GM11168 (cell line): ENCODE results near the gene ISG20.

Experiments
- in situ Hi-C: fragments of 300-500 bp; cut with MboI; formaldehyde crosslinking; loops from one replicate; pipeline ENCODE4 v1.12.0; 2022; ENCODE audit warnings: low sequenced_read_pairs; ENCODE audit not compliant: unreplicated experiment

The ISG20 gene

DNA sequence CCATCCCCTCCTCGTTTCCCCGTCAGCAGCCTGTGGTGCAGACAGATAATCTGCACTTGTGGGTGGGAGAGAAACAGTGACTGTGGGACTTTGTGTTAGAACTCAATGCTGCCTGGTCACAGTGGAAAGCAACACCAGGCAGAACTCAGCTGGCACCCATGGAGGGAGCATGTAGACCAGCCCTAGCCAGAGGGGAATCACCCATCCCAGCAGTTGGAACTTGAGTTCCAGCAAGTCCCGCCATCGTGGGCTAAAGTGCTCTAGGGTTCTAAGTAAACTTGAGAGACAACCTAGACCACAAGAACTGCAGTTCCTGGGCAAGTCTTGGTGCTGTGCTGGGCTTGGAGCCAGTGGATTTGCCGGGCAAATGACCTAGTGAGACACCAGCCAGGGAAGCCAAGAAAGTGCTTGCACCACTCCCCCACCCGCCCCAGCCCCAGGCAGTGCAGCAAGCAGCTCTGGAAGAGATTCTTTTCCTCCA is 24.4 kb downstream of the ISG20 start:
- in situ Hi-C loops, result no loop called here

DNA sequence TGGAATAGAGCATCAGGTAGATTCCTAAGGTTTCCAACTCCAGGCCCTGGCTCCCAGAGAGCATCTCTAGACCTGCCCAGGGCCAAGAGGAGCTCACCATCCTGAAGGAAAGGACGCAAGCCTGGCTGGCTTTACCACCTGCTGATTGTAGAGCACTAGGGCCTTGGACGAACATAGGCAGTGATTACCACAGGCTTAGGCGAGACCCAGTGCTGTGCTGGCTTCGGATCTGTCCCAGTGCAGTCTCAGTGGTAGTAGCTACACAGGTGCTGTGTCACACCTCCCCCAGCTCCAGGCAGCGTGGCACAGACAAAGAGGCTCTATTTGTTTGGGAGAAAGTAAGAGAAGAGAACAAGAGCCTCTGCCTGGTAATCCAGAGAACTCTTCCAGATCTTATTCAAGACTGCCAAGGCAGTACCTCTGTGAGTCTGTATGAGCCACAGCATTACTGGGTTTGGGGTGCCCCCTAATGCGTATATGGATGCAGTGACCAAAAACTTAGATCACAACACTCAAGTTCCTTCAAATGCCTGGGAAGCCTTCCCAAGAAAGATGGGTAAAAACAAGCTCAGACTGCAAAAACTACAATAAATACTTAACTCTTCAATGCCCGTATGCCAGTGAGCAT is 25.4 kb downstream of the ISG20 start:
- in situ Hi-C loops, result no loop called here

DNA sequence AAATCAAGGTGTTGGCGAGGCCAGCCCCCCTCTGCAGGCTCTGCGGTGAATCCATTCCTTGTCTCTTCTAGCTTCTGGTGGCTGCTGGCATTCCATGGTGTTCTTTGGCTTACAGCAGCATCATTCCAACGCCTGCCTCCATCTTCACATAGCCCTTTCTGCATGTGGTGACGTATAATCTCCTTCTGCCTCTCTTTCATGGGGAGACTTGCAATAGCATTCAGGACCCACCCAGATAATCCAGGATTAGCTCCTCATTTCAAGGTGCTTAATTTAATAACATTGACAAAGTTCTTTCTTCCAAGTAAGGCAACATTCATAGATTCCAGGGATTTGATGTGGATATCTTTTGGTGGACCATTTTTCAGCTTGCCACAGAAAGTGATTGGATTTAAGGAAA is 35.8 kb downstream of the ISG20 start:
- in situ Hi-C loops, result no loop called here

DNA sequence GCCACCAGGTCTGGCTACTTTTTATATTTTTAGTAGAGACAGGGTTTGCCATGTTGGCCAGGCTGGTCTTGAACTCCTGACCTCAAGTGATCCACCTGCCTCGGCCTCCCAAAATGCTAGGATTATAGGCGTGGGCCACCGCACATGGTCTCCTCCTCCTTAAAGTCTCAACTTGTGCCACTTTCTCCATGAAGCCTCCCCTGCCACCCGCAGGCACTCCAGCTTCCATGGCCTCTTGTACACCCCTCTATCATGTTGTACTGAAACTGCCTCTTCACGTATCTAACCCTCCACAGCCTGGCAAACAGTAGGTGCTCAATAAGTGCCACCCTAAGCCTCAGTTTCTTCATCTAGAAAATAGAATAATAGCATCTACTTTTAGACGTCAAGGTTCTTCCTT is 39.9 kb downstream of the ISG20 start:
- in situ Hi-C loops, result no loop called here

DNA sequence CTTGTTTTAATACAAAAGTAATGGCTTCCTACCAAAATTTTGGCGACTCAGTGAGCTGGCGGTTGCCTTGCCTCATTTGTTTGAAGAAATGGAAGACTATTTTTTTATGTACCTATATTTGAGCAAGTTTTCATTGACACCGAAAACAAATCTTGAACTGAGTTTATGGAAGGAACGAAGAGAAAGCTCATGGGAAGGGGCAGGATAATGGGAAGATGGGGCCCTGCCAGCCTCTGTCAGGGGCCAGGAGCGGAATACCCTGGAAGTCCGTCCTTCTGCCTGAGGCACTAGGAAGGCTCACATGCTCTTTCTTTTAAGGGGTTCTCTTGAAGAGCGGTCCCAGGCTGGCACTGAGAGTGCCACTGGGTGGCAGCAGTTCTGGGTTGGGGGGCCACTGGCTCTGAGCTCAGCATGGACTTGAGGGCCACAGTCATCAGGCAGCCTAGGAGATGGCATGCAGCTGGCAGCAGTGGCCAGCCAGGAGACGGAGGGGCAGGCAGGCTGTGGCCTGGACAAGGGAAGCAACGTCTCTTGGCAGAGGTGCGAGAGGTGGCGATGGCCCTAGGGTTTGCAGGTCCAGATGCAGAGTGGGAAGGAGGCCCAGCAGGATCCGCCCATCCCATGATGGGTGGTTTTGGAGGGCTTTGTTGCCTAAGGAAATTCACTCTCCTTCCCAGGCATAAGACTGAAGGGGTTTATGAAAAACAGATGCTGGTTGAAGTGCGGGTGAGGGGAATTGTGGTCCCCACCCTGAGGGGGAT is 41.6 kb downstream of the ISG20 start:
- in situ Hi-C loops, result loop anchor here (5.0 kb wide), 1 partner anchor 53 kb away; no protein-coding TSS in a partner anchor

DNA sequence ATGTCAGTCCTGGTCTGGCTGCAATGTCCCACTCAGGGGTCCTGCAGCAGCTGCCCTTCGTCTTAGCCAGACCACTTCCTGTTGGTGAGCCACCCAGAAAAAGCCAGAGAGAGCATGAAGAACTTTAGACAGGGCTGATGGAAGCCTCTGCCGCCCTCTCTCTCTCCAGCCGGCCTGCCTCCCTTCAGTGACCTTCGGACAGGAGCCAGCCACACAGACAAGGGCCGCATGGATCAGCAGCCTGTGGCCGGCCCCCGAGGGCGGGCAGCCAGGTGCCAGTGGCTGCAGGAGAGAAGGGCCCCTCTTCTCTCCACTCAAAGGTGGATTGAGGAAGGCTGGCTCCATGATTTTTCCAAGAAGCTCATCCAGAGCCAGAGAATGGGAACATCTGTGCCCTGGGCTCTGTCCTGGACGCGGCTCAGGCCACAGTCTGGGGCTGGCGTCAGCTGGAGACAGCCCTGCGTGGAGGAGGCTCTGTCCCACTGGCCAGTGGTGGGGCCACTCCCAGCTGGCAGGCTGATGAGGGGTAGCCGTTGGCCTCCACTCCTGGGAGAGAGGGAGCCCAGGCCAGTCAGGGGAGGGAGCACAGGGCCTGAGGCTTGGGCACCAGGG is 42.9 kb downstream of the ISG20 start:
- in situ Hi-C loops, result loop anchor here (5.0 kb wide), 1 partner anchor 54 kb away; no protein-coding TSS in a partner anchor

DNA sequence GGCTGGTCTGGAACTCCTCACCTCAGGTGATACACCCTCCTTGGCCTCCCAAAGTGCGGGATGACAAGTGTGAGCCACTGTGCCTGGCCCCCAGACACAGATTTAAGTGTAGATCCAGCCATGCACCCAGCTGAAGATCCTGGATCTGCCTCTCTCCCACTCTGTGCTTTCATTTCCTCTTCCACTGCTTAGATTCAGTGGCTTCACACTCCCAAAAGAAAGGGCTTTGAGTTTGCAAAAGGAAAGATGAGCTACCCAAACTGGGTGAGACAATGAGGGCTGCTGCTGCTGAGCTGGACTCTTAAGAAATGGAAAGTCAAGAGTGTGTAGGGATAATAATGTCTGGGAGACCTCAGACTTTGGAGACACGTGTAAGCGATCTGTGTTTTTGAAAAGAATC is 45.5 kb downstream of the ISG20 start:
- in situ Hi-C loops, result loop anchor here (5.0 kb wide), 1 partner anchor 57 kb away; no protein-coding TSS in a partner anchor

DNA sequence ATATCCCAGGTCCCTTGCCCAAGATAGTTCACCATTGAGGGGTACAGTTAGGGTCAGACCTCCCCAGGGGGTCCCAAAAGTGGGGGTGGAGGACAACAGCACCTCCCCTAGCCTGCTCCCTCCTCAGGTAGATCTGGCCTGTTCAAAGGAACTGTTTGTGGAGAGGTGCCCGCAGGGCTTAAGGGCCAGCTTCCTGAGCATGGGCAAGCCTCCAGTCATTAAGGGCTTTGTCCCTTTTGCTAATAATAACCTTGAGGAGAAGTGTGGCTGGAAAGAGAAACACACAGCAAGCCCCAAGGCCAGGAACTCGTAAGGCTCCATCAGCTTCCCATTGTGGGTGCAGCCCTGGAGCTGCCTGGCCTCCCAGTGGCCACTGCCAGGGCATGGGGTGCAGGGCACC is 47.4 kb downstream of the ISG20 start:
- in situ Hi-C loops, result no loop called here

DNA sequence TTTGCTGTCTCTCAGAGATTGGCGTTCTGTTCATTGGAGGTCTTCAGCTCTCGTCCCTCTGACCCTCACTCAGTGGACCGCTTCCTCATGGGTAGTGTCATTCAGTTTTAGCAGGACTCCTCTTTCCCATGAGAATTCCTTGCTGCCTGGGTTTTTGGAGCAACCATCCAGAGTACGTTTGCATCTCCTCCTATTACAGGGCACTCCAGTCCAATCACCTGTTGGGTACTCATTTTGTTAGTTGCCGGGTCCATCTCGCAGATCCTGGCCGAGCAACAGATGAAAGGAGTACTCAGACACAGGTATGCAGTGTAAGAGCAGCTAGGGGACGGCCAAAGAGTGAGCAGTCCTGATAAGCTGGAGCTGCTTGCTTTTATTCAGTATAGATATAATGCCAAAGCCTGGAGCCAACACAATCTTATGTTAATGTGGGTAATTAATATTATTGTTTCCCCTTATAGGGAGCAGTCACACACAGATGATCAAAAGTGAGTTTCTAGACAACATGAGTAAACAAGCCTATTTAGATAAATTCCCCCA is 49.6 kb downstream of the ISG20 start:
- in situ Hi-C loops, result no loop called here

DNA sequence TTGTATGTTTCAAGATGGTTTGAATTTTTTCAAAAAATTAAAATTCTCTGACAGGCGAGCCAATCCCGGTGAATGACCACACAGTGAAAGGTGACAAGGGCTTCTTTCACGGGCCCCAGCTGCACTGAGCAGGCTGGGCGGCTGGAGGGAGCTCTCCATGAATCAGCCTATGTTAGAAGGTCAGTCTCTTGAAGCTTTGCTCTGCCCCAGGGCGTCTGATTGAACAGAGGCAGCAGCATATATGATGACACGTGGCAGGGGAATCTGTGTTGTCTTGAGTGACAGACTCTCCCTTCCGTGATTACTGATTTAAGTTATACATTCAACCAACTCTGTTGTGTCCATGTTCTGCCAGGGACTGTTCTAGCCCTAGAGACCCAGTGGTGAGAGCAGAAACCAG is 51.5 kb downstream of the ISG20 start:
- in situ Hi-C loops, result no loop called here

DNA sequence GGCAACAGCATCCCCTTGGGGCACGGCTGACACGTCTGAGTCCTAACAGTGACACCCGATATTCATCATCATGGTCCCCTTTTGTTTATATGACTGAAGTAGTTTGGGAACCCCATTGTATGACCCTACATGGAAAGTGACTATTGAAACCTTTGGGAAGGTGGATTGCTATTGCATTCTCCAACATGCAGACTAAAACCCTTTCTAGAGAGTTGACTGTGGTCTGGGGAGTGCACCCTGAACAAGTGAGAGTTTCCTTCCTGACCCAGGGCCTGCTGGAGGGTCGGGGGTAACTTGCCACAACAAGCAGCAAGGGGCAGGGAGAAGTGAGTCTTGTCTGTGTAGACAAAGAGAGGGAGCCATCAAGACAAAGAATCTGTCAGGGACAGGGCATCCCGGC is 54.4 kb downstream of the ISG20 start:
- in situ Hi-C loops, result no loop called here

DNA sequence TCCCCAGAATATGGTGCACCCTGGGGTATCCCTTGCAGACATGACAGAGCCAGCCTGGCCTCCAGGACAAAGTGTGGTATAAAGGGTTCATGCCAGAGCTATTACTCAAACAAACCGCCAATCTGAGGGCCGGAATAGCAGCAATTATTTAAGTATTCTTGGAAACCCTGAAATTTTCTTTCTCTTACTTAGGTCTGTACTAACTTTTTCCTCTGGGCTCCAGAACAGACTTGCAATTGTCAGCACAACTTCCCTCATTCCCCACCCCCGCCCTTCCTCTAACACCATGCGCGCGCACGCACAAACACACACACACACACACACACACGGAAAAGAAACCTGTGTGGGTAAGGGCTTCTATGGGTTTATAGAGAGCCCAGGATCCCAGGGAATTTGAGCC is 56.3 kb downstream of the ISG20 start:
- in situ Hi-C loops, result no loop called here

DNA sequence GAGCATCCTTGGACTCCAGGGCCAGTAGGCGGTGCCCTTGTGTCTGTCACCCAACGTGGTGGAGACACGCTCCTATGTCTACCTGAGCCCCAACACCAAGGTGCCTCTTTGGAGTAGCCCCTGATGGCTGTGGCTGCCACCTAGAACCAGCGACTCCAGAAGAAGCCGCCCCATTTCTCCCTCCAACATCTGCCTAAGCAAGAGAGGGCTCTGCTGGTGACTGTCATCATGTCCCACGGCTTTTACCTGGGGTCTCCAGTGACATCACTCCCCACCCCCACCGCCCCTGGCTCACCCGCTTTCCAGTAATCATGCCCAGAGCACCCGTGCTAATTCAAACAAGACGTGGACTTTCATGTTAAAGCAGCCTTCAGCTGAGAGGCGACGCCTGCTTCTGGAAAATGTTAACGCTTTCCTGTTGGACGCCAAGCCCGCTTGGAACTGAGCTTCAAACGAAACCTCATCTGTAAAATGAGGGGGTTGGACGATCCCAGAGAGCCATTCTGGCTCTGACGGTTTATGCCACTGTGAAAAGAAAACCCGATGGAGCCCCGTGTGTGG is 57.0 kb downstream of the ISG20 start:
- in situ Hi-C loops, result no loop called here

DNA sequence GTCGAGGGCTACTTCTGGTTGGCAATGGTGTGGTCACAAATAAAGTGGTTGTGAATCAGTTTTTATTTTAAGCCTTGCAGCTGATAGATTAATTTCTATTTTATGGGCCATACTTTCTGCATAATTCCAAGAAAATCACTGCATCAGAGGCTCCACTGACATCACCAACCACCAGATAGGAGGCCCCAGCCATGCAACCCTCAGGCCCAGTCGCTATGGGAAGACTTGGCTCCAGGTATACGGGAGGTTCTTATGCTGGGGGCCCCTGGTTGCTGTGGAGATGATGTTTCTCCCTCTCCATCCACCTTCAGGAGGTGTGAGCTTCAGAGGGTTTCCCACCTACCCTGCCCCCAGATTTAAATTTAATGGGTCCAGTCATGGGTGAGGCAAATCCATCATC is 57.4 kb downstream of the ISG20 start:
- in situ Hi-C loops, result no loop called here

DNA sequence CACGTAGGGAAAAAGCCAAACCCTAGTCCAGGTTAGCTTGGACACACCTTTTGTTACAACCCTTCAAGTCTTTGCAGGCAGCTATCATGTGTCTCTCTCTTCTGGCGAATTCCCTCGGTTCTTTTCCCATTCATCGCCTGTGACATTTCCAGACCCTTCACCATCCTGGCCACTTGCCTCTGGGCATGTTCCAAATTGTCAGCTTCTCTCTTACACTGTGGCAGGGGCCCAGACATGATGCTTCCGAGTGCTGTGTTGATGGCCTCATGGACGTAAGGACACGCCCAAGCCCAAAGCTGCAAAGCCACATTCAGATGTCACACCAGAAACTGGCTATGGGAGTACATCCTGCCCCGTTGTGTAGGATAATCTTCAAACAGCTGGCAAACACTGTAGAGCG is 58.5 kb downstream of the ISG20 start:
- in situ Hi-C loops, result no loop called here

DNA sequence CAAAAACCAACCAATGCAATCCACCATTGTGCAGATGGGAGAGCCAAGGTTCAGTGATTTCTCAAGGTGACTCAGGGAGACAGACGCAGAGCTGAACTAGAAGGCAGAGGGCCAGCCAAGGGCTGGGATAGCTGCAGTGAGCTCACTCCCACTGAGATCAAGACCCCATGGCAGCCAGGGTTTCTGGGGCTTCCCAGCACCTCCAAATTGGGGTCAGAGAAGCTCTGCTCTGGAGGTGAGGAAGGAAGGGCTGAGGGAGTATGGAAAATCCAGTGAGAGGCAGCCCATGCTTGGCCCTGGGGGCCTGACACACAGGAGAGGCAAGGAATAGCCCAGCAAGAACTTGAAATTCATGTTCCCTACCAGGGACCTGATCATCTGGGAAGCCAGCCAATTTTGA is 61.0 kb downstream of the ISG20 start:
- in situ Hi-C loops, result no loop called here

DNA sequence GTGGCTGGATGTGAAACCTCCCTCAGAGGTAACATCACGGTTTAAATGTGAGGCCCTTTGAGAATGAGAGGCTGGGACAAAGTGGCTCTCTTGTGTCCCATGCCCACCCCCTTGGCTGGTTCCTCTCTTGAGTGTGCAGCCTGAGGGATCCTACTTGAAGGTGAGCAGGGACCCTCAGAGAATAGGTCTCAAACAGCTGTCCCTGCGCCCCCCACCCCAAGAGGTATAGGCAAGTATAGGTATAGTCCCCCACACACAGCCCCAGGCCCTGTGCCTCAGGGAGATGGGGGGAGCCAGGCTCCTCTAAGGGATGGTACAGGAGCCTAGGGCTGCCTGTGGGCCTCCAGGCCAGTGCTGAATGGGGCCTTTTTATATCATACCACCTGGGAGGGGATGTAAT is 61.9 kb downstream of the ISG20 start:
- in situ Hi-C loops, result no loop called here

DNA sequence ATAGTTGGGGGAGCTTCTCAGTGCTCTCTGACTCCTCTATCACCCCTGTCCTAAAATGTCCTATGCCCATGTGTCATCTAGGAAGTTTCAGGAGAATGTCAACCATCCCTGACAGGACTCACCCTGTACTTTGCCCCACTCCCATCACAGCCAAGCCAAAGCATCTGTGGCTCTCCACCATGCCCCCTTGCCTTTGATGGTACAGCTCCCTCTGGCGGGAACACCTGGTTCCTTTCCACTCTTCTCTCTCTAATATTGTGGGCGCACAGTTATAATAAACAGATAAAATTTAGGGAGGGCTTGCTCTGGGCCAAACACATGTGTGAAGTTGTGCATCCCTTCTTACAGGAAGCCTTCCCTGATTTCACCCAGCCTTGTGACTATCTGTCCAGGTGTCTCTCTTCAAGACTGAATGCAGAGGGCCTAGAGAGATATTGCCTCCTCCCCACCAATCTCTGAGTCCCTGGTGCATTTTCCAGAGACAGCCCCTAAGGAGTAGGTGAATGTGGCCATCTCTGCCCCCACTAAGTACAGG is 62.8 kb downstream of the ISG20 start:
- in situ Hi-C loops, result no loop called here

DNA sequence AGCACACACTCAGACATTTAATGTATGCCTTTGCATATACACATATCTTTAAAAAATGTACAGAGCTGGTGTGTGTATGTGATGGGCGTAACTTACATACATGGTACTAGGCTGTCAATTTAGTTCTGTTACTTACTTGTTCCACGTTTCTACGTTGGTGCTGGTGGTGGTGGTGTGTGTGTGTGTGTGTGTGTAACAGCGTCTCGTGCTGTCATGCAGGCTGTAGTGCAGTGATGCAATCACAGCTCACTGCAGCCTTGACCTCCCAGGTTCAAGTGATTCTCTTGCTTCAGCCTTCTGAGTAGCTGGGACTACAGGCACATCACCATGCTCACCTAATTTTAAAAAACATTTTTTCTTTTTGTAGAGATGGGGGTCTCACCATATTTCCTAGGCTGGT is 64.2 kb downstream of the ISG20 start:
- in situ Hi-C loops, result no loop called here

DNA sequence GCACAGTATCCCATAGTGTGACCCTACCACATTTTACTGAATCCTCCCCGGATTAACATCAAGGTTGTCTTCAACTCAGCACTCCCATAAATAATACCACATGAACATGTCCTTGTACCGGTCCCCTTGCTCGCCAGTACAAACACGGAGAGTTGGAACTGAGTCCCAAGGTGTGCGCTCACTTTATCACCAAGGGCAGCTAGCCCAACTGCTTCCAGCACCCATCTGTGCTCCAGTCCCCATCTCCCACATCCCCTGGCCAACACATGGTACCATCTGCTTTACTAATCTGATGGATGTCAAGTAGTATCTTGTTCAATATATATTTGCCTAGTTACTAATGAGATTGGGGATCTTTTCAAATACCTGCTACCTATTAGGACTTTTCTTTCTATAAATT is 64.7 kb downstream of the ISG20 start:
- in situ Hi-C loops, result no loop called here
